ENCODE measurements around the gene UBE2I.
"Not testable (repeated sequence)": the region's sequence is repeated elsewhere in the genome, so short reads cannot be mapped to it uniquely, and the experiment has no call there.

The UBE2I gene

GRCh38 chr16:1263591-1264344 is 45.7 kb upstream of the UBE2I start:
- no peak for TF ChIP-seq CTCF (conservative IDR thresholded peaks at IDR 0.05; ENCODE audit: low read depth)
- no peak for DNase-seq (ENCODE audit: low spot score)
- no peak overlapping the region for H3K27ac ChIP-seq
- ChIA-PET POLR2A (ENCODE audit: low non-redundant PET) (no interaction called here), CTCF (no interaction called here)

- no peak for TF ChIP-seq CTCF (conservative IDR thresholded peaks at IDR 0.05; ENCODE audit: low read depth)
- no peak for DNase-seq (ENCODE audit: low spot score)
- CTCF ChIA-PET, result no interaction called here
- H3K27ac ChIP-seq, result no peak overlapping the region
- POLR2A ChIA-PET (ENCODE audit: low non-redundant PET), result no interaction called here
Observed at GRCh38 chr16:1264345-1265089, 44.9 kb upstream of the UBE2I start.

- no peak for TF ChIP-seq CTCF (conservative IDR thresholded peaks at IDR 0.05; ENCODE audit: low read depth)
- ChIA-PET POLR2A (ENCODE audit: low non-redundant PET) (no interaction called here), CTCF (no interaction called here)
- H3K27ac ChIP-seq, result no peak overlapping the region
- no peak for DNase-seq (ENCODE audit: low spot score)
Observed at GRCh38 chr16:1265090-1265630, 44.3 kb upstream of the UBE2I start.

GRCh38 chr16:1265826-1266225 is 43.6 kb upstream of the UBE2I start:
- ChIA-PET POLR2A (ENCODE audit: low non-redundant PET) (no interaction called here), CTCF (no interaction called here)
- DNase-seq (ENCODE audit: low spot score), result no peak
- no peak for TF ChIP-seq CTCF (conservative IDR thresholded peaks at IDR 0.05; ENCODE audit: low read depth)
- no peak overlapping the region for H3K27ac ChIP-seq

- DNase-seq (ENCODE audit: low spot score); POLR2A ChIA-PET (ENCODE audit: low non-redundant PET); H3K27ac ChIP-seq: not testable (repeated sequence)
- CTCF ChIA-PET, result interaction anchor here (0.6 kb wide), 2 partner anchors 73 to 435 kb away, joined by 3 to 5 read pairs; no protein-coding TSS in a partner anchor
Observed at GRCh38 chr16:1269418-1269817, 40.0 kb upstream of the UBE2I start.

GRCh38 chr16:1271380-1271723 is 38.1 kb upstream of the UBE2I start:
- TF ChIP-seq CTCF (conservative IDR thresholded peaks at IDR 0.05; ENCODE audit: low read depth), result no peak
- ChIA-PET CTCF (no interaction called here), POLR2A (ENCODE audit: low non-redundant PET) (no interaction called here)
- no peak overlapping the region for H3K27ac ChIP-seq
- no peak for DNase-seq (ENCODE audit: low spot score)

- CTCF ChIA-PET, result interaction anchor here (0.6 kb wide), 1 partner anchor 13 kb away, joined by 3 read pairs; no protein-coding TSS in a partner anchor
- DNase-seq (ENCODE audit: low spot score); POLR2A ChIA-PET (ENCODE audit: low non-redundant PET); H3K27ac ChIP-seq: not testable (repeated sequence)
Observed at GRCh38 chr16:1271724-1272413, 37.6 kb upstream of the UBE2I start.
